Activated naive CD4-positive, alpha-beta T cell treated with anti-CD3 and anti-CD28 coated beads, Interleukin-2, amount 50 U/mL, for 72 hours (primary cell): Measurements from ENCODE around the gene GAL3ST3. TPM values are rescaled to one million over a fixed set of nuclear protein-coding genes. Genes with fewer than 3 reads are reported as not detected.
"Not testable (repeated sequence)": the region's sequence is repeated elsewhere in the genome, so short reads cannot be mapped to it uniquely, and the experiment has no call there.

Source experiments
- ATAC-seq, 2 donors: fragments of 150-1000 bp; cut with Tn5 transposase; 2 replicates each; pipeline ENCODE4 v1.10.0; 2021; ENCODE audit warnings: mild to moderate bottlenecking in 2 of 2, moderate library complexity in 2 of 2
- DNase-seq, 2 donors: peaks; one replicate each; pipeline ENCODE4 v3.0.0; 2021 to 2022; ENCODE audit warnings: low spot score in 2 of 2
- H3K27ac Mint-ChIP-seq, 2 donors: one replicate each; pipeline ENCODE4 v1.8.0; 2022; ENCODE audit warnings: mild to moderate bottlenecking in 2 of 2, mixed read lengths in 2 of 2
- H3K36me3 Mint-ChIP-seq, 2 donors: one replicate each; pipeline ENCODE4 v1.8.0; 2022; ENCODE audit warnings: mixed read lengths in 2 of 2
- H3K9me3 Mint-ChIP-seq, 2 donors: one replicate each; pipeline ENCODE4 v1.8.0; 2022; ENCODE audit warnings: mixed read lengths in 2 of 2
- total RNA-seq, 2 donors: library from RNA; stranded (reverse); gene quantifications; one replicate each; pipeline ENCODE4 v1.2.3, GENCODE V29; 2022

The GAL3ST3 gene
- total RNA-seq, 2 donors from 2014 or later, result 0.14 to 1.1 TPM

- Mint-ChIP-seq H3K9me3 (no peaks in the 10 kb centered on the region), H3K27ac (no peak overlapping the region), H3K36me3 (no peaks in the 10 kb centered on the region)
- no peak for DNase-seq
- ATAC-seq, result no peak
Observed at GRCh38 chr11:66035653-66036333, 13.2 kb downstream of the GAL3ST3 start.

GRCh38 chr11:66032957-66033735 lies 15.8 kb downstream of the GAL3ST3 start:
- no peak overlapping the region for H3K27ac Mint-ChIP-seq
- ATAC-seq (no peak), DNase-seq (no peak)
- no peaks in the 10 kb centered on the region for H3K9me3 Mint-ChIP-seq
- H3K36me3 Mint-ChIP-seq, result no peaks in the 10 kb centered on the region

- no peak for ATAC-seq
- no peaks in the 10 kb centered on the region for H3K9me3 Mint-ChIP-seq
- H3K36me3 Mint-ChIP-seq, result no peaks in the 10 kb centered on the region
- no peak within 1 kb of the TSS for H3K27ac Mint-ChIP-seq
- no peak for DNase-seq
Observed at GRCh38 chr11:66026017-66026529, 22.9 kb downstream of the GAL3ST3 start, which contains the start of gene CATSPER1. CATSPER1 (minus strand) TSS chr11:66026479; CDS start chr11:66026379, 100 bp downstream.

- not testable (repeated sequence) for DNase-seq, H3K27ac Mint-ChIP-seq, H3K36me3 Mint-ChIP-seq, ATAC-seq, H3K9me3 Mint-ChIP-seq
Observed at GRCh38 chr11:66023186-66023440, 25.8 kb downstream of the GAL3ST3 start.

GRCh38 chr11:66022401-66023185 lies 26.4 kb downstream of the GAL3ST3 start:
- Mint-ChIP-seq H3K9me3 (no peaks in the 10 kb centered on the region), H3K36me3 (no peaks in the 10 kb centered on the region), H3K27ac (no peak overlapping the region)
- peak; percentile 81 to 95 for DNase-seq
- ATAC-seq, result peak; percentile 86 to 92

GRCh38 chr11:66020618-66021357 lies 28.2 kb downstream of the GAL3ST3 start:
- Mint-ChIP-seq H3K9me3 (no peaks in the 10 kb centered on the region), H3K36me3 (no peaks in the 10 kb centered on the region), H3K27ac (peak overlapping the region in 1 of 2 donors; percentile 67)
- ATAC-seq (peak in 1 of 2 donors; percentile 74), DNase-seq (no peak)

- Mint-ChIP-seq H3K36me3 (no peaks in the 10 kb centered on the region), H3K27ac (peak overlapping the region in 1 of 2 donors; percentile 67), H3K9me3 (no peaks in the 10 kb centered on the region)
- DNase-seq, result no peak
- ATAC-seq, result no peak
Observed at GRCh38 chr11:66020212-66020611, 28.7 kb downstream of the GAL3ST3 start.

- Mint-ChIP-seq H3K9me3 (no peaks in the 10 kb centered on the region), H3K27ac (no peak overlapping the region), H3K36me3 (no peaks in the 10 kb centered on the region)
- no peak for ATAC-seq
- DNase-seq, result no peak
Observed at GRCh38 chr11:66017321-66017720, 31.6 kb downstream of the GAL3ST3 start.

GRCh38 chr11:66016793-66017177 lies 32.2 kb downstream of the GAL3ST3 start:
- no peak for ATAC-seq
- H3K9me3 Mint-ChIP-seq, result no peaks in the 10 kb centered on the region
- H3K36me3 Mint-ChIP-seq, result no peaks in the 10 kb centered on the region
- no peak overlapping the region for H3K27ac Mint-ChIP-seq
- no peak for DNase-seq

- H3K9me3 Mint-ChIP-seq, result no peaks in the 10 kb centered on the region
- ATAC-seq, result no peak
- no peak for DNase-seq
- H3K27ac Mint-ChIP-seq, result no peak overlapping the region
- no peaks in the 10 kb centered on the region for H3K36me3 Mint-ChIP-seq
Observed at GRCh38 chr11:66015936-66016792, 32.8 kb downstream of the GAL3ST3 start.

- H3K27ac Mint-ChIP-seq, result no peak overlapping the region
- H3K36me3 Mint-ChIP-seq, result no peaks in the 10 kb centered on the region
- ATAC-seq (no peak), DNase-seq (no peak)
- no peaks in the 10 kb centered on the region for H3K9me3 Mint-ChIP-seq
Observed at GRCh38 chr11:66015454-66015881, 33.5 kb downstream of the GAL3ST3 start.

GRCh38 chr11:66014804-66015453 lies 34.0 kb downstream of the GAL3ST3 start:
- no peaks in the 10 kb centered on the region for H3K36me3 Mint-ChIP-seq
- ATAC-seq, result no peak
- no peak overlapping the region for H3K27ac Mint-ChIP-seq
- no peak for DNase-seq
- H3K9me3 Mint-ChIP-seq, result no peaks in the 10 kb centered on the region

GRCh38 chr11:66013762-66014100 lies 35.2 kb downstream of the GAL3ST3 start:
- Mint-ChIP-seq H3K9me3 (no peaks in the 10 kb centered on the region), H3K36me3 (no peaks in the 10 kb centered on the region), H3K27ac (no peak overlapping the region)
- ATAC-seq (no peak), DNase-seq (no peak)

GRCh38 chr11:66012946-66013761 lies 35.8 kb downstream of the GAL3ST3 start:
- DNase-seq (no peak), ATAC-seq (no peak)
- Mint-ChIP-seq H3K27ac (no peak overlapping the region), H3K9me3 (no peaks in the 10 kb centered on the region), H3K36me3 (no peaks in the 10 kb centered on the region)
